Stimulated activated CD4-positive, alpha-beta T cell treated with anti-CD3 and anti-CD28 coated beads, Interleukin-12 subunit alpha, Interleukin-12 subunit beta, amount 100 ng/mL, for 24 hours (primary cell): ENCODE data around the gene B3GAT1.
A peak's percentile ranks its signal among the peaks of the same experiment; 100 is the strongest.

Experiments used
- DNase-seq, 2 experiments: peaks; one replicate each; pipeline ENCODE4 v3.0.0-alpha.2; 2020; ENCODE audit warnings: low read depth in 2 of 2

Gene B3GAT1

DNA sequence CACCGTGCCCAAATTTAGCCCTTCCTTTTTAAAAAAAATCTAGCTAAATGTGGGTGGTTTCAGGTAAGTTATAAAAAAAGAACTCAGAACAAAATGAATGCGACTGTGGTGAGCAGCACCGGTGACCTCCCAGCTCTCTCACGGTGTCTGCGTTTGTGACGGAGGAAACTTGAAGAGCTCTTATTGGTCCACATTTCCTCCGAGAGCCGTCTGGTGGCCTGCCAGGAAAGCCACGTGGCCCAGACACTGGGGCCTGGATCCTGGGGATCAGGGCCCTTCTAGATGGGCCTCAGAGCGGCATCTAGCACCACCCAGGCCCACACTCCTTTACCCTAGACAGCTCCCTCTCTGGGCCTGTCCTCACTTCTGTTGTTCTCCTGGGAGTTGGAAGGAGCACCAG lies 39.5 kb downstream of the B3GAT1 start:
- no peak for DNase-seq

DNA sequence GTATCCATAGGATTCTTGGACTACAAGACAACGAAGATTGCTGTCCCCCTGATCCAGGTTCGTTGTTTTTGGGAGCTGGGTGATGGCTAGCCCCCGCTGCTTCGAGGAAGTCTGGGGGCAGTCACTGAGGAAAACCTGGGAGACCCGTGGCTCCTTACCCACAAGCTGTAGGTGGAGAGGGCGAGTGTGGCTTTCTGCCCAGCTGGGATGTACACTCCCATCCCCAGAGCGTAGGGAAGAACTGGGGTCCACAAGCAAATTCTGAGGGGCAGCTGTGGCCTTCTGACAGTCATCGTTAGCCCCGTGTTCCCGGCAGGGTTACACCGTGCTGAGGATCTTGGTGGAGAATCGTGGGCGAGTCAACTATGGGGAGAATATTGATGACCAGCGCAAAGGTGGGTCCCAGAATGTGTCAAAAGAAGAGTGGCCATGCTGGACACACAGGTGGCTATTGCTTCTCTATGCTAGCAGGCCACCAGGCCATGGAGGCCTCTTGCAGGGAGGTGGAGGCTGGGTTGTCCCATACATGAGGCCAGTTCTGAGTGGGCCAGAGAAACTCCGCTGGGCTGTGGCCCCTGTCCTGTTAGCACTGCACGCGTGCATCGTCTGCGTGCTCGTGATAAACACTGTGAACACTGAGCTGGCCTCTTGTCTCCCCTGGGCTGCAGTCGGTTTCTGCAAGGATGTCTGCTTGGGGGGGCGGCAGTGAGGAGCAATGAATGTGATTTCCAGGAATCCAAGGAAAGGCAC lies 40.4 kb downstream of the B3GAT1 start:
- DNase-seq = no peak

DNA sequence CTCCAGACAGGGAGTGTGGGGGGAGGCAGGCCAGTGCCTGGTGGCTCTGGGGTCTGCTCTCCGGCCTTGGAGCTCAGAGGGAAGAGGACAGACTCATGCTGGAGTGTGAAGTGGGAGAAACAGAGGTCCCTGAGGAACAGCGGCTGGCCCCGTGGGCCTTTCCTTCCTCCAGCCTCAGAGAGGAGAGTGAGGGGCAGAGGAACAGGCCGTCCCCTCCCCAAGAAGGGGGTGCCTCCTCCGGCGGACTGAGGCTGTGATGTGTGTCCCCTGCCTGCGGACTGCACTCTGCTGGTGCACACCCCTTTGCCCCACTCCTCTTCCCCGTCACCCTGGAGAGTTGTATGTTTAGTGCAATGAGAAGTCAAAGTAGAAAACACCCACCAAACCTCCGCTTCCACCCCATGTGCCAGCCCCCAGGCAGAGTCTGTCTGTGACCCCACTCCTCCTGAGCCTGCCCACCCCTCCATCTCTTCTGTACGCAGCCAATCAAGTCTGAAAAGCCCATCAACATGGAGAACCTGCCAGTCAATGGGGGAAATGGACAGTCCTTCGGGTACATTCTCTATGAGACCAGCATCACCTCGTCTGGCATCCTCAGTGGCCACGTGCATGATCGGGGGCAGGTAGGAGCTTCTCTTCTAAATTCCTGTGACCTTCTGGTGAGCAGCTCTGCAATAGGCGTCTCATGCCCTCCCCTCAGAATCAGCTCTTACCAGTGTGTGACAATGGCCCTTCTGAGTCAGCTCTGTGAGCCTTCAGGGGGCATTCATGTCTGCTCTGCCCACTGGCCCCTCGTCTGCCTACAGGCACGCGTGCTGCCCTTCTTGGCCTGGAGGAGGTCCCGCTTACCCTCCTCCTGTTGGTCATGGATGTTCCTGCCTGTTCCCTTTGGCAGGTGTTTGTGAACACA lies 41.3 kb downstream of the B3GAT1 start:
- DNase-seq = no peak

DNA sequence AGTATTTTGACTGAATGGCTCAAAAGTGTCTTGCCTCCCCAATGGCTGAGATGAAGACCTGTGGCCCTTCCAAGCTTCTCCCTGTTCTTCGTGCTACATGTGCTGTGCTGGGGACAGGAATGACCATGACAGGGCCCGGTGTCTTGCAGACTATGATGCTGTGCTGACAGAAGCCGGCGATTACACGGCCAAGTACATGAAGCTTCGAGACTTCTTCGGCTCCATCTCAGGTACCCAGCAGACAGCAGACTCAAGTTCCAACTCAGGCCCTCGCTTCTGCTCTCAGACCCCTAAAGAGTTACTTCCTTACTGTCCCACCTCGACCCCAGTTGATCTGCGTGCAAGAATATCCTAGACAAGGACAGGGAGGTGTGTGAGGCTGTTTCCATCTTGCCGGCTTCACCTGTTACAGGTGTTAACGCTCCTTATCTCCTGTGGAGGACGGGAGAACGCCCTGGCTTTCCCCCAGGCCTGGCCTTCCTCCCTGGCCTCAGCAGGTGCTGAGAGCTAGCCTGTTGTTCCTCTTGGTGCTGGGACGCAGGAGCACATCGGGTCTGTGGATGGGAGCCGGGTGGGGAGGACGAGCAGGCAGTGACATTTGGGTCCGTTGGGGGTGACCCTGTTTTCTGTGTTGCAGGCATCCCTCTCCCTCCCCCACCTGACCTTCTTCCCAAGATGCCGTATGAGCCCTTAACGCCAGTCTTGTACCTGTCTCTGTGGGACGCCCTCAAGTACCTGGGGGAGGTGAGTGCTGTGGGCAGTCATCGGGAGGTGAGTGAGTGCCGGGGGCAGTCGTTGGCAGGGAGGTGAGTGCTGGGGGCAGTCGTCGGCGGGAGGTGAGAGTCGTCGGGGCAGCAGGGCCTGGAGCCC lies 42.2 kb downstream of the B3GAT1 start:
- no peak for DNase-seq

DNA sequence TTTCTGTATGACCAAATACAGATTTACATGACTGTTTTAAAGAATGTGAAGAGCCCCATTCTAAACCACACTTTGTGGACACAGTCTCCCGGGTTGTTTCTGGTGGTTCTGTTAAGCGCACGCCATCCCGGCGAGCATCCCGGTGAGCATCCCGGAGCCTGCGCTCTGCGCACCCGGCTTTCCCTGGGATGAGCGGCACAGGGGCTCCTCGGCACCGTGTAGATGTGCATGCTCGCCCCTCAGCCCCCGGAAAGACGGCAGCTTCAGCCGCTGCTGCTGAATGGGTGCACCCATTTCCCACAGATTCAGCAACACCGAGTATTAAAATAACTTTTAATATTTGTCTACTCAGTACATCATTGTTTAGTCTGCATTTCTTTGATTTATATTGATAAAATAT lies 44.3 kb downstream of the B3GAT1 start:
- DNase-seq = no peak

DNA sequence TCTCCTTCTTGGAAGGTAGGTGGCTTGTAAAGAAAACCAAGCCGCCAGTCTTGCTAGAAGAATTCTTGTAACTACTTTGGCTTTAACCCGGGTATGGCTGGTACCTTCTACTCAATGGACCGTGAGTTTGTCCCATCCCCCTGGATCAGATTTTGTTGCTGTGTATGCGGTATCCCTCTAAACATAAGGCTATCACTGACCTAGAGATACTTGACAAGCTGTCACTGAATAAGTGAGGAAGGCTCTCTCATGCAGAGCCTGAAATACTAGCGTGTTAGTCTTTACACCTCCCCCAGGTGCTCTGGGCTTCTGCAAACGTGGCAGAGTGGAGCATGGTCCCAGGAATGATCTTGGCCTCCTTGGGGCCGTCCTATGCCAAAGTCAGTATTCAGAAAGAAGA lies 45.8 kb downstream of the B3GAT1 start:
- DNase-seq = no peak

DNA sequence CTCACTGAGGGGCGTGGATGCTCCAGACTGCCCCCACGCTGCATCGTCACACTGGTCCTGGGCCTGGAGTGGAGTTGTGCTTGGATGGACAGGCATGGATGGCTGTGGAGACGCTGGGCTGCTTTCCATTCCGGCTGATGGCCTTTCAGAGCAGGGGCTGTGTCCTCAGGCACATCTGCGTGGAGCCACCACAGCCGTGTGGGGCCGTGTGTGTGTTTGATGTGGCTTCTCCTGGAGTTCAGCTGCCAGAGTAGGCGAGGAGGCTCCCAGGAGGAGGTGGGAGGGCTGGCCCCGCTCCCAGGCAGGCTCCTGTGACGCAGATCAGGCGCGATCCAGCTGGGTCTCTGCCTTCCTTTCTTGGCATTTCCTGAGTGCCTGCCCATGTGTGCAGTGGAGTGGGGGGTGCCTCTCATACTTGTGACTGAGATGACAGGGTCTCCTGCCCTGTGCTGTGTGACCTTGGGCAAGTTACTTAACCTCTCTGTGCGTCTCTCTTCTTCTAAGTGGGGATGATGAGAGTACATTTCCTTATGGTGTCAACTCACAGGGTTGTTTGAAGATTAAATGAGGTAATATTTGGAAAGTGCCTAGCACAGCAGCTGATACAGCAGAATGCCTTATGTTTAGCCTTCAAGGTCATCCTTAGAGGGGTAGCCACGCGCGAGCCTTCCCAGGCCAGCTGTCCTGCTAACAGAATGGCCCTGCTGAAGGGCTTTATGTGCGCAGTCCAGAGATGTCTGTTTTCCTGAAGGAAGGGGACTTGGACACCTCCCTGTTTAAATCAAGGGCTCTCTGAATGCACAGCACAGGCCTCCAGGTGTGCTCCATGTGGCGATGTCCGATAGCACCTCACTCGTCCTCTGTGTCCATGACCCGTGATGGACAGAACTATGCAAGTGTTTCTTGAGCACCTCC lies 46.8 kb downstream of the B3GAT1 start:
- DNase-seq = no peak

DNA sequence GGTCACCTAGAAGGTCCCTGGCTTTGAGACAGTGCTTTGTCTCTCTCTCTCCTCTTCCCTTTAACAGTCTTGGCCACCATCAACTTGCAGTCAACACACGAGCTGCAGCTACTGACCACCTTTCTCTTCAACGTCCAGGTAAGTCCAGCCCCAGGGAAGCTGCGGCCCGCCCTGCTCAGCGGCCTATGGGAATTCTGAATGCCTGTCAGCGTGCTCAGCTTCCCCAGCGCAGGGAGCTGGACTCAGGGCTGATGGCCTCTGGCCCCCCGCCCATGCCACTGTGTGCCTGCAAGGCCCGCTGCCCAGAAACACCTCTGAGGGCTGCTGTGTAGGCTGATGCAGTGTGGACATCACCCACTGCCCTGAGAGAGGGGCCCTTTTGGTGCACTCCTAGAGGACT lies 47.8 kb downstream of the B3GAT1 start:
- DNase-seq = no peak

DNA sequence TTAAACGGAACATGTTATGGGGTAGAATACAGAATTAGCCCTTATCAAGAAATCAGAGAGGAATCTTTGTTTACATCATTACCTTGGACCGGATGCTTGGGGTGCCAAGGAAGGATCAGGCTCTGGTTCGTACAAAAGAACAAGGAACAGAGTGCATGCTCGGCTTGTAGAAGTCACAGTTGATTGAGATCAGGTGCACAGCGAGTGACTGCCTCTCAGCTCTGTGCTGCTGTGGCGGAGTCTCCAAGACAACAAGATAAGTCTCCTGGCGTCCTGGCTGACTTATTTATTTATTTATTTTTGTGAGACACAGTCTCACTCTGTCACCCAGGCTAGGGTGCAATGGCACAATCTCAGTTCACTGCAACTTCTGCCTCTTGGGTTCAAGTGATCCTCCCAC lies 48.5 kb downstream of the B3GAT1 start:
- DNase-seq = no peak

DNA sequence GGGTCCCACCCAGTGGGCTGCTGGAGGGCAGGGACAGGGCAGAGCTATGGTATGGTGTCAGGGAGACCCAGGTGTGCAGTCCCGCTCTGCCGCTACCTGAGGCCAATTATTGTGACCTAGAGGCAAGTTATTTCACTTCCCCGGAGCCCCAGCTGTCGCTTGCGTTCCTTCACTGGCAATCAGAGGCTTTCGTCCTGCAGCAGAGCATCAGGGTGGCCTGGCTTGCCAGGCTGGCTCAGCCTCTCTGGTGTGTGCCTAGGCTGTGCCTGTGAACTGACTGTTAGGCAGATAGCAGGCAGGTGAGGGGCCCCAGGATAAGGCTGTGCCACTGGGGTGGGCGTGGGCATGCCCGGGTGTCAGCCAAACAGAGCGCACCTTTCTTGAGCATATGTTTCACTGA lies 48.9 kb downstream of the B3GAT1 start:
- DNase-seq = no peak

DNA sequence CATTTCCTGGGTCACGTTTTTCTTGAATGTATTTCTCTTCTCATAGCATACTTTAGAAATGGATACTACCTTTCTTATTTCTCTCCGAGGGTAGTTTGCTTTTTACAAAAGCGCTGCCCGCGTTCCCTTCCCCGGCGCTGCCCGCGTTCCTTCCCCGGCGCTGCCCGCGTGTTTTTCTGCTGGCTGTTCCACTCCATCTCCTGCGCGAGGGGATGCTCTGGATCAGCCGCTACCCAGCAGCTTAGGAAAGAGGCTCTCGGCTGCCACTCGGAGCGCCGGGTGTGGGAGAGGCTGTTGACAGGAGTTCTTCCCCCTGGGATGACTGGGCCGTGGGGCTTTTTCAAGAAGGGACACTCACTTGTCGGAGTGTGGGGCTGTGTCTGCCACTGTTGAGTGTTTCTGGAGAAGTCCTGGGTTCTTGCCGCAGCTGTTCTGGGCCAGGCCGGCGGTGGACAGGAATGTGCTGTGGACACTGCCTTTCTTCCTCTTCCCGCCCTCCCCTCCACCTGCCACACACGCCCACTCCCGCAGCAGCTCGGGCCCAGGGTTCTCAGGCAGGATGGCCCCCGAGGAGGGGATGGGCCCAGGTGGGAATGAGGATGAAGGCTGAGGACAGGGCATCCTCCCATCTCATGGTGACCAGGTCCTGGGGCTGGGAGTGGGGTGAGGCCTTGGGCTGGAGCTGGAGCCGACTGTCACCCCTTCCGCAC lies 49.7 kb downstream of the B3GAT1 start:
- DNase-seq = no peak

DNA sequence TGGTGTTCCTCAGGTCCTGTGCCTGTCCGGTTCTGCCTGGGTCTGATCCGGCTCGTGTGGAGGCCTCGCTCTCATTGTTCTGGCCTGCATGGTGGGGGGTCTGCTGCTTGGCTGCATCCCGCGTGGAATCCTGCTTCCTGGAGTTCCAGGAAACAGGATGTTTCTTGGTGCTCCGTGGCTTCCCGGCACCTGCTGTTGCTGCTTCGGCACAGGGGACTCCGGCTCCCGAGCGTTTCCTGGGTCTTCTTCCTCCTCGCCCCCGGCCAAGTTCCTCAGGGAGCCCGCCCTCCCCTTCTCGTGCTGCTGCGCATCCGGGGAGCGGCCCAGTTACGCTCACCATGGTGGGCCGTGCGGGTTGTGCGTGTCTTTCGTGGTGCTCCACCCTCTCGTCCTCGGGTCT lies 50.4 kb downstream of the B3GAT1 start:
- no peak for DNase-seq

DNA sequence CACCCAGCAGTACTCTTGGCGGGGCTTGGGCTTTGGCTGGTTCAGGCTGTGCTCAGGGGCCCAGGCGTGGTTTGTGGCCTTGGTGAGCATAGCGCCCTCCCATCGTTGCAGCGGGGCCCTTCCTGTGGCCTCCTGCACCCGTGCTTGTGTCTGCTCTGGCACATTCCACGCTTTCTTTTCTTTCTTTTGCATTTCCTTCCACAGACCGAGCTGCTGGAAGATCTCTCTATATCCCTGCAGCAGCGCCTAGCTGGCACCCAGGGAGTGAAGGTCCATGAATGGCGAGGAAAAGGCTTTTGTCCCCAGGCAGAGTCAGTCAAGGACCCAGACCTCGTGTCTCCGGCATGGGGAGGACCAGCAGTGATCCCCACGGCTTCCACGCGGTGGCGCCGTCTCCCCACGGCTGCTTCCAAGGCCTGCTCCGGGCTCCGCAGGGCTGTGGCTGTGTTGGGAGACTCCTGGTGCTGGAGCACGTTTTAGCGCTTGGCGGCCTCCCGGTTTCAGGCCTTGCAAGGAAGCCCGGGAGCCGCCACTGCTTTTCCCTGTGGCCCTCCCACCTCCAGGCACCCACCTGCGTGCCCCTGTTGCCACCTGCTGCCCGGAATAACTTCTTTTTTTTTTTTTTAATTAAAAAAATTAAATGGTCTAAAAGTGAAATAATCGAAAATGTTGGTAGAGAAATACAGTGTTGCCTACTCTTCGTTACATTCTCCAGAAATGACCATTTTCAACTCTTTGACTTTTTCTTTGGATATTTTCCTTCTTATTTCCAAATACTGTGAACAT lies 51.8 kb downstream of the B3GAT1 start:
- DNase-seq = peak; percentile 40 to 72

DNA sequence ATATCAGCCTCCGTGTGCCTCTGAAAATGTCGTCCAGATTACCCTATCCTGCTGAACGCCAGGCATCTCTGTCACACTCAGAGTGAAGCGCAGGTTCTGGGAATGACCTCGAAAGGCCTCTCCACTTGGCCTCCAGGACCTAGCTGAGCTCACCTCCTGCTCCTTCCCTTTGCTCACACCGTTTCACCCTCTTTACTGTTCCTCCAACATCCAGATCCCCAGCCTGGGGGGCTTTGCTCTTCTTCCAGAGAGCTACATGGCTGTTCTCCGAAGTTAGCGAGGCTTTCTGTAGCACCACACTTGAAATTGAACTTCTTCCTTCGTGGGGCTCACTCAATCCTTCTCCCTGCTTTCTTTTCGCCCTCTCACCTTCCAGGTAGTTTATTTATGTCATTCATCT lies 52.4 kb downstream of the B3GAT1 start:
- no peak for DNase-seq

DNA sequence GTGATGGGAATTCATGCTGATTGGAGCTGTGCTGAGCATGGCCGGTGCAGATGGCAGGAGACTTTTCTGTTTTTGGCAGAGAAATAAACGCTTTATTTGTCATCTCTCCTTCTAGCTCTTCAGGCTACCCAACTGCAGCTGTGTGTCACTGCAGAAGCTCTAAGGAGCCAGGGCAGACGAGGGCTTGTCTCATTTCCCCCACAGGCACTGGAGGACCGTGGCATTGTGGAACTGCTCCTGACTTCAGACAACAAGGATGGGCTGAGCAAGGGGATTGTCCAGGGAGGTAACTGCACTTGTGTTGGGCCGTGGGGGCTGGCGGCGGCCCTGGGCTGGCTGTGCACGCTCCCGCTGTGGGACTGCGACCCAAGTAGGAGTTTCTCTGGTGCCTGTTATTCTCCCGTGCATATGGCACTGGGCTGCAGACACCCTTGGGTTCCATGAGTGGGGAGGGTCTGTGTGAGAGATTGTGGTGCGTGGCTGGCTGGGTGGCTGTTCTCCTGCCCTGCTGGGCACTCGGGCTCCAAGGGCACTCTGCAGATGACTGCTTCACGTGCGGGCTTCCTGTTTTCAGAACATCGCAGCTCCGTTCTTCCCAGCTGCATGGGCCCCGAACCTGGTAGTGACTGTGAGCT lies 53.1 kb downstream of the B3GAT1 start:
- DNase-seq = no peak

DNA sequence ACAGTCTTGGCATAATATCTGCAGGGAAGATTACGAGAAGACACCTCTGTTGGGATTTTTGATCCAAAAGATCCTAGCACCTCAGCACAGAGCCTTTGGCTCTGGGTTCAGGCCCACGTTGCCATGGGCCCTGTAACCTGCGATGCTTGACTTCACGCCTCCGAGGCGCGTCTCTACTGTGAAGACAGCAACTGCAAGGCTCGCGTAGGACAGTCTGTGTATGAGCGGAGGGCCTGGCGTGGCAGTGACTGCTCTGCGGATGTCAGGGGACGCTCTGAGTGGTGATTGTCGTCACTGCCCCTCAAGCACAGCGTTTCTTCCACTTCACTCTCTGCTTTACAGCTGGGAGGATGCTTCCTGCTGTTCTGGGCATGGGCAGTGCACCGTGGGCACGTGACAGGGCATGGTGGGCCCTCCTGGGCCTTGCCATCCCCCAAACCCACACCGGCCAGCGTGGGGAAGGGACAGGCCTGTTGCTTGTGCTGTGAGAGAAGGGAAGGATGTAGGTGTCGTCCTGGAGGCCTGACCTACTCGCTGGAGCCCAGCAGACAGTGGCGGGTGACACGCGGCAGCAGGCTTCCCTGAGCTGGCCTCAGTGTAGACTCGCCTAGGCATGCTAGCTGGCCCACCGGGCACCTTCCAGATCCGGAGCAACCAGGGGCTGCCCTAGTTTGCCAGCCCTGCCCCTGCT lies 53.7 kb downstream of the B3GAT1 start:
- DNase-seq = no peak

DNA sequence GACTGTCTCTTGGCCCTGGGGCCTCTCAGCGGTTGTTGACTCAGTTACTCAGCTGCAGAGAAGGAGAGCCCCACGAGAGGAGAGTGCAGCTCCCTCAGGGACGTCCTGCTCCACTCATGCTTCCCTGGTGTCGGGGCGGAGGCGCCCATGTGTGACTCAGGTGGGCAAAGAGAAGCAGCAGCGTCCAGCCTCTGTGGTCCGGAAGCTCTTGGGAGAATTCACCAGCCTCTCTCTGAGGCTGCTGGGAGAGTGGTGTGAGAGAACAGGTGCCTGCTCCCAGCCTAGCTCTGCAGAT lies 54.5 kb downstream of the B3GAT1 start:
- DNase-seq = no peak

DNA sequence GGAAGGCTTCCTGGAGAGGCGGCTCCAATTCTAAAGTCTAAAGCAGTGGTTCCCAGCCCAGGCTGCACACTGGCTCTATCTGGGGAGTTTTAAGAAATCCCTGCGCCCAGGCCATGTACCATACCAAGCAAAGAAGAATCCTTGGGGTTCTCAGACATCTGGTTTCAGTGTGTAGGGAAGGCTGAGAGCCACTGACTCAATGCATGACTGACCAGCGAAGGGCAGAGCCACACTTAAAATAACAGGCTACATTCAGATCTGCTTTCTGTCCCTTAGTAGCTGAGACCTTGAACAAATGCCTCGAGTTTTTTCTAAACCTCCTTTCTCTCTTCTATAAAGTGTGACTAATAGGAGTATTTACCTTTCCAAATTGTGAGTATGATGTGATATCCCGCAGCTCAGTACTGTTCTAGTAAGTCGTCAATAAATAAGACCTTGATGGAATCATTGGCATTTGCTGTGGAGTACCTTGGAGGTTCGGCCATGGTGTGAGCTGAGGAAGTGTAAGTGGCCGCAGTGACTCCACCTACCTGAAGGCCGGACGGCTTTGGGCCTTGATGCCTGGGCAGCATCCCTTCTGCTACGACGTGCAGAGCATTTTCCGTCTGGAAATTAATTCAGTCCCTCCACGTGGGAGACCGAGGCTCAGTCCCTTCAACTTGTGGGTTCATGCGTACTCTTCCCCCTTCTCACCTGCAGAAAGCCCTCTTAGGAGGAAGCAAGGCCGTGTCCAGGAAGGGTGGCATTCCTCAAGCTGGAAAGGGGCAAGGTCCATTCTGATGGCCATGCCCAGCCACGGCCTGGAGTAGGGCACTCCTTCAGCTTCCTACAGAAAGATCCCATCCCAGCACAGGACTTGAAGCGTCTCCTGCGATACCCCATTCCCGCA lies 55.1 kb downstream of the B3GAT1 start:
- no peak for DNase-seq
